GM23338 (cell line): Measurements from ENCODE around the gene SMCO3.

ENCODE experiments used
- CREB1 ChIP-seq: fragments of 250-450 bp; sonication (Bioruptor Pico); IDR thresholded peaks from 2 replicates; pipeline ENCODE4 v1.5.0; 2020; ENCODE audit warnings: low read depth, mild to moderate bottlenecking, moderate library complexity
- CTCF ChIP-seq, 2 experiments: fragments of 200-600 bp in 1 of 2; sonication (generic) in 1 of 2; conservative IDR thresholded peaks; 2 replicates each; pipeline versions ENCODE4 v1.5.1 to v1.6.1; 2016 to 2017; ENCODE audit warnings: antibody characterized with exemption in 2 of 2, low read depth in 2 of 2, mild to moderate bottlenecking in 2 of 2, moderate library complexity in 1 of 2
- EZH2 ChIP-seq: fragments of 200-600 bp; sonication (generic); IDR thresholded peaks from one replicate; pipeline ENCODE4 v1.8.0; 2017; ENCODE audit warnings: antibody characterized with exemption, mild to moderate bottlenecking, low read depth; ENCODE audit not compliant: unreplicated experiment
- EZH2phosphoT487 ChIP-seq: fragments of 200-600 bp; sonication (generic); IDR thresholded peaks from one replicate; pipeline ENCODE4 v1.8.1; 2018; ENCODE audit warnings: antibody characterized with exemption; ENCODE audit not compliant: unreplicated experiment
- POLR2AphosphoS5 ChIP-seq: IDR thresholded peaks from 2 replicates; pipeline ENCODE4 v1.6.1; 2016; ENCODE audit warnings: antibody characterized with exemption, low read depth
- REST ChIP-seq: IDR thresholded peaks from one replicate; pipeline ENCODE4 v1.6.1; 2018; ENCODE audit warnings: antibody characterized with exemption; ENCODE audit not compliant: unreplicated experiment

- no peak for TF ChIP-seq CREB1 (CRISPR knock-in tag)
- TF ChIP-seq CTCF (conservative IDR thresholded peaks at IDR 0.05; ENCODE audit: low read depth in 2 of 2), result no peak
- no peak for TF ChIP-seq EZH2
- no peak for TF ChIP-seq POLR2AphosphoS5
- no peak for TF ChIP-seq REST
- TF ChIP-seq EZH2phosphoT487, result no peak
Measured at GRCh38 chr12:14781563-14781962, 32.4 kb downstream of the SMCO3 start.
